Erythroblast (primary cell): Measurements from ENCODE around the gene FA2H.

ENCODE experiments used
- GATA1 ChIP-seq: IDR thresholded peaks from 2 replicates; pipeline ENCODE4 v1.6.1; 2011; ENCODE audit warnings: low read depth, mild to moderate bottlenecking, control low read depth, low read length, moderate library complexity
- POLR2A ChIP-seq: IDR thresholded peaks from 2 replicates; pipeline ENCODE4 v1.6.1; 2011; ENCODE audit warnings: mild to moderate bottlenecking, low read length

DNA sequence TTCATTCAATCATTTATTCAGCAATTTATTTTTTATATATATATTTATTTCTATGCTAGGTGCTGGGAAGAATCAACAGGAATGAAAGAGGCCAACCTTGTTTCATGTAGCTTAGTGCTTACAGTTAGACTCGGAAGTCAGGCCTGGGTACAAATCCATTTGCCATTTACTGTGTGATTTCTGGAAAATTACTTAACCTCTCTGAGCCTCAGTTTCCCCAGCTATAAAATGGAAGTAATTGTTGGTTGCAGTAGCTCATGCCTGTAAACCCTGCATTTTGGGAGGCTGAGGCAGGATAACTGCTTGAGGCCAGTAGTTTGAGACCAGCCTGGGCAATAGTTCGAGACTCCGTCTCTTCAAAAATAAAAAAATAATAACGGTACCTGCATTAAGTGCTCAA lies 46.7 kb downstream of the FA2H start:
- TF ChIP-seq POLR2A = no peak
- no peak for TF ChIP-seq GATA1
